GM18909 (cell line): ENCODE measurements around the gene CHD3.

Experiments
- ATAC-seq: cut with Tn5 transposase; IDR thresholded peaks from one replicate; pipeline ENCODE4 v1.9.1; 2021; ENCODE audit warnings: mild to moderate bottlenecking; ENCODE audit not compliant: unreplicated experiment, poor library complexity

Gene CHD3

GRCh38 chr17:7959503-7960253 lies 71.1 kb downstream of the CHD3 start:
- no peak for ATAC-seq

GRCh38 chr17:7961421-7961820 lies 72.8 kb downstream of the CHD3 start:
- no peak for ATAC-seq
